ENCODE measurements around the gene MSANTD1.

The MSANTD1 gene

GRCh38 chr4:3232871-3233271 lies 16.1 kb upstream of the MSANTD1 start:
- no peak for DNase-seq (ENCODE audit: low read depth in 1 of 2, low spot score in 1 of 2)

- DNase-seq (ENCODE audit: low read depth in 1 of 2, low spot score in 1 of 2), result no peak
Observed at GRCh38 chr4:3233391-3234071, 15.4 kb upstream of the MSANTD1 start.

- no peak for DNase-seq (ENCODE audit: low read depth in 1 of 2, low spot score in 1 of 2)
Observed at GRCh38 chr4:3234171-3235029, 14.6 kb upstream of the MSANTD1 start.

GRCh38 chr4:3235030-3235345 lies 14.0 kb upstream of the MSANTD1 start:
- DNase-seq (ENCODE audit: low read depth in 1 of 2, low spot score in 1 of 2), result no peak

GRCh38 chr4:3235581-3235980 lies 13.4 kb upstream of the MSANTD1 start:
- no peak for DNase-seq (ENCODE audit: low read depth in 1 of 2, low spot score in 1 of 2)

- no peak for DNase-seq (ENCODE audit: low read depth in 1 of 2, low spot score in 1 of 2)
Observed at GRCh38 chr4:3236326-3236878, 12.6 kb upstream of the MSANTD1 start.

- no peak for DNase-seq (ENCODE audit: low read depth in 1 of 2, low spot score in 1 of 2)
Observed at GRCh38 chr4:3237266-3237665, 11.7 kb upstream of the MSANTD1 start.

- DNase-seq (ENCODE audit: low read depth in 1 of 2, low spot score in 1 of 2), result no peak
Observed at GRCh38 chr4:3237712-3238560, 11.0 kb upstream of the MSANTD1 start.

GRCh38 chr4:3238721-3239120 lies 10.2 kb upstream of the MSANTD1 start:
- no peak for DNase-seq (ENCODE audit: low read depth in 1 of 2, low spot score in 1 of 2)

- DNase-seq (ENCODE audit: low read depth in 1 of 2, low spot score in 1 of 2), result no peak
Observed at GRCh38 chr4:3239303-3239702, 9.7 kb upstream of the MSANTD1 start.

GRCh38 chr4:3239998-3240920 lies 8.7 kb upstream of the MSANTD1 start:
- no peak for DNase-seq (ENCODE audit: low read depth in 1 of 2, low spot score in 1 of 2)

- DNase-seq (ENCODE audit: low read depth in 1 of 2, low spot score in 1 of 2), result no peak
Observed at GRCh38 chr4:3240936-3241522, 7.9 kb upstream of the MSANTD1 start.

- no peak for DNase-seq (ENCODE audit: low read depth in 1 of 2, low spot score in 1 of 2)
Observed at GRCh38 chr4:3241898-3242524, 6.9 kb upstream of the MSANTD1 start.

- DNase-seq (ENCODE audit: low read depth in 1 of 2, low spot score in 1 of 2), result no peak
Observed at GRCh38 chr4:3243136-3243780, 5.7 kb upstream of the MSANTD1 start.

GRCh38 chr4:3244002-3244401 lies 5.0 kb upstream of the MSANTD1 start:
- no peak for DNase-seq (ENCODE audit: low read depth in 1 of 2, low spot score in 1 of 2)

GRCh38 chr4:3244747-3245146 lies 4.2 kb upstream of the MSANTD1 start:
- DNase-seq (ENCODE audit: low read depth in 1 of 2, low spot score in 1 of 2), result no peak

GRCh38 chr4:3245676-3246075 lies 3.3 kb upstream of the MSANTD1 start:
- no peak for DNase-seq (ENCODE audit: low read depth in 1 of 2, low spot score in 1 of 2)

- no peak for DNase-seq (ENCODE audit: low read depth in 1 of 2, low spot score in 1 of 2)
Observed at GRCh38 chr4:3246458-3247398, 2.2 kb upstream of the MSANTD1 start.
